CD4-positive, alpha-beta T cell treated with Interleukin-17A for 1 hour (primary cell): ENCODE measurements around the gene SWT1.
"Not testable (repeated sequence)": the region's sequence is repeated elsewhere in the genome, so short reads cannot be mapped to it uniquely, and the experiment has no call there.

Source experiments
- DNase-seq: peaks from one replicate; pipeline ENCODE4 v3.0.0-alpha.2; 2020

SWT1 gene

GRCh38 chr1:185252404-185252803, 95.4 kb downstream of the SWT1 start:
- DNase-seq = not testable (repeated sequence)

- DNase-seq = not testable (repeated sequence)
These were observed 98.6 kb downstream of the SWT1 start for GRCh38 chr1:185255595-185255994.

GRCh38 chr1:185257116-185257949, 100.4 kb downstream of the SWT1 start:
- DNase-seq = not testable (repeated sequence)

GRCh38 chr1:185257950-185258208, 100.9 kb downstream of the SWT1 start:
- DNase-seq = no peak

GRCh38 chr1:185258676-185259075, 101.7 kb downstream of the SWT1 start:
- no peak for DNase-seq

GRCh38 chr1:185260611-185261010, 103.6 kb downstream of the SWT1 start:
- DNase-seq = no peak

GRCh38 chr1:185262151-185262550, 105.2 kb downstream of the SWT1 start:
- DNase-seq = no peak

- no peak for DNase-seq
These were observed 106.3 kb downstream of the SWT1 start for GRCh38 chr1:185263292-185263691.

- no peak for DNase-seq
These were observed 106.8 kb downstream of the SWT1 start for GRCh38 chr1:185263780-185264179.

GRCh38 chr1:185265314-185265713, 108.3 kb downstream of the SWT1 start:
- no peak for DNase-seq

GRCh38 chr1:185267301-185267700, 110.3 kb downstream of the SWT1 start:
- no peak for DNase-seq

GRCh38 chr1:185267701-185268100, 110.7 kb downstream of the SWT1 start:
- no peak for DNase-seq

- DNase-seq = no peak
These were observed 111.4 kb downstream of the SWT1 start for GRCh38 chr1:185268352-185268751.

GRCh38 chr1:185271921-185272320, 115.0 kb downstream of the SWT1 start:
- no peak for DNase-seq

GRCh38 chr1:185279571-185279970, 122.6 kb downstream of the SWT1 start:
- no peak for DNase-seq

GRCh38 chr1:185280589-185280988, 123.6 kb downstream of the SWT1 start:
- DNase-seq = no peak

GRCh38 chr1:185281245-185281644, 124.3 kb downstream of the SWT1 start:
- peak; percentile 63 for DNase-seq

- DNase-seq = no peak
These were observed 127.1 kb downstream of the SWT1 start for GRCh38 chr1:185284116-185284515.

- DNase-seq = no peak
These were observed 127.7 kb downstream of the SWT1 start for GRCh38 chr1:185284533-185285276.

GRCh38 chr1:185287451-185287850, 130.5 kb downstream of the SWT1 start:
- DNase-seq = no peak

- DNase-seq = no peak
These were observed 131.5 kb downstream of the SWT1 start for GRCh38 chr1:185288435-185288834.

GRCh38 chr1:185289880-185290279, 132.9 kb downstream of the SWT1 start:
- no peak for DNase-seq

- DNase-seq = no peak
These were observed 134.2 kb downstream of the SWT1 start for GRCh38 chr1:185291159-185291558.

- no peak for DNase-seq
These were observed 134.7 kb downstream of the SWT1 start for GRCh38 chr1:185291652-185292051.

GRCh38 chr1:185292237-185292636, 135.3 kb downstream of the SWT1 start:
- no peak for DNase-seq
